Hematopoietic multipotent progenitor cell treated with erythropoietin and hydrocortisone succinate and interleukin-3 and kit ligand, for 15 days (in vitro differentiated cells): ENCODE data around the gene DCBLD1.
"Not testable (repeated sequence)": the region's sequence is repeated elsewhere in the genome, so short reads cannot be mapped to it uniquely, and the experiment has no call there.

Experiments used
- DNase-seq: peaks from one replicate; pipeline ENCODE4 v3.0.0-alpha.2; 2015; ENCODE audit warnings: low spot score

The DCBLD1 gene

GRCh38 chr6:117501722-117502121 is 19.2 kb downstream of the DCBLD1 start:
- DNase-seq = no peak

GRCh38 chr6:117502580-117502979 is 20.1 kb downstream of the DCBLD1 start:
- DNase-seq = no peak

- no peak for DNase-seq
Observed at GRCh38 chr6:117503211-117503610, 20.7 kb downstream of the DCBLD1 start.

GRCh38 chr6:117504478-117505144 is 22.1 kb downstream of the DCBLD1 start:
- no peak for DNase-seq

GRCh38 chr6:117505311-117505710 is 22.8 kb downstream of the DCBLD1 start:
- no peak for DNase-seq

- no peak for DNase-seq
Observed at GRCh38 chr6:117506180-117506835, 23.8 kb downstream of the DCBLD1 start.

- no peak for DNase-seq
Observed at GRCh38 chr6:117506907-117507306, 24.4 kb downstream of the DCBLD1 start.

GRCh38 chr6:117508450-117508971 is 26.0 kb downstream of the DCBLD1 start:
- DNase-seq = no peak

- no peak for DNase-seq
Observed at GRCh38 chr6:117509021-117509420, 26.5 kb downstream of the DCBLD1 start.

- DNase-seq = no peak
Observed at GRCh38 chr6:117512056-117512828, 29.8 kb downstream of the DCBLD1 start.

GRCh38 chr6:117512987-117513573 is 30.6 kb downstream of the DCBLD1 start:
- DNase-seq = no peak

GRCh38 chr6:117513778-117514365 is 31.4 kb downstream of the DCBLD1 start:
- DNase-seq = no peak

- no peak for DNase-seq
Observed at GRCh38 chr6:117514655-117515054, 32.2 kb downstream of the DCBLD1 start.

- DNase-seq = no peak
Observed at GRCh38 chr6:117515326-117515725, 32.9 kb downstream of the DCBLD1 start.

GRCh38 chr6:117517995-117518394 is 35.5 kb downstream of the DCBLD1 start:
- DNase-seq = not testable (repeated sequence)

- no peak for DNase-seq
Observed at GRCh38 chr6:117518870-117519269, 36.4 kb downstream of the DCBLD1 start.

- DNase-seq = no peak
Observed at GRCh38 chr6:117520603-117521395, 38.3 kb downstream of the DCBLD1 start.

GRCh38 chr6:117521791-117522502 is 39.5 kb downstream of the DCBLD1 start:
- no peak for DNase-seq

- no peak for DNase-seq
Observed at GRCh38 chr6:117525607-117526006, 43.1 kb downstream of the DCBLD1 start.

GRCh38 chr6:117530467-117531242 is 48.2 kb downstream of the DCBLD1 start:
- DNase-seq = no peak
